Measurements from ENCODE around the gene EMX2.
A peak's percentile ranks its signal among the peaks of the same experiment; 100 is the strongest.

Gene EMX2

DNA sequence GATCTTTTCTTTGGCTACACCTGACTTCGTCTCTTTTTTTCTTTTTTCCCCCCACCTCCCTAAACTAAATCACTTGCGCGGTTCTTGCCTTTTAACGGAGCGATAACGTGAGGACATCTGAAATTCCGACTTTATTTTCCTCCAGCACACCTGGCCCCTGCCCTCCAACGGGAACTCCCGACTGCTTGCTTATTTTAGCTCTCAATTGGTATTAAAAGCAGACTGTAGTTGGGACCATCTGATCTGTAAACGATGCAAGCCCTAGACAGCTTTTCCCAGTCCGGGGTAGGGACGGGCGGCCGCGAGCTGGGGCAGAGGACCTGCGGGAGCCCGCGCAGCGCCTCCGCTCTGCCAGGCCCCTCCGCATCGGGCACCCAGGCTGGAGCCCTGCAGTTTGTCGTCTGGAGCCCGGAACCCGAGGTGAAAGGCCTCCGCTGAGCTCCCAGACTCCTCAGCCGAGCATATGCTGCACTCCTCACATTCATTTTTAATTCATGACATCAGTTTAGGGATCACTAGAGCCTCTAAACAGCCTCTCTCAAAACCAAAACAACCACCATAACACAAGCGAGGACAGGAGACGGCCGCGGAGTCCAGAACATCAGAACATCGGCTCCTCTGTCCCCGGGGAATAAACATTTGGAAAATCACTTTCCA, 10.0 kb upstream of the EMX2 start:
- no peak for DNase-seq

DNA sequence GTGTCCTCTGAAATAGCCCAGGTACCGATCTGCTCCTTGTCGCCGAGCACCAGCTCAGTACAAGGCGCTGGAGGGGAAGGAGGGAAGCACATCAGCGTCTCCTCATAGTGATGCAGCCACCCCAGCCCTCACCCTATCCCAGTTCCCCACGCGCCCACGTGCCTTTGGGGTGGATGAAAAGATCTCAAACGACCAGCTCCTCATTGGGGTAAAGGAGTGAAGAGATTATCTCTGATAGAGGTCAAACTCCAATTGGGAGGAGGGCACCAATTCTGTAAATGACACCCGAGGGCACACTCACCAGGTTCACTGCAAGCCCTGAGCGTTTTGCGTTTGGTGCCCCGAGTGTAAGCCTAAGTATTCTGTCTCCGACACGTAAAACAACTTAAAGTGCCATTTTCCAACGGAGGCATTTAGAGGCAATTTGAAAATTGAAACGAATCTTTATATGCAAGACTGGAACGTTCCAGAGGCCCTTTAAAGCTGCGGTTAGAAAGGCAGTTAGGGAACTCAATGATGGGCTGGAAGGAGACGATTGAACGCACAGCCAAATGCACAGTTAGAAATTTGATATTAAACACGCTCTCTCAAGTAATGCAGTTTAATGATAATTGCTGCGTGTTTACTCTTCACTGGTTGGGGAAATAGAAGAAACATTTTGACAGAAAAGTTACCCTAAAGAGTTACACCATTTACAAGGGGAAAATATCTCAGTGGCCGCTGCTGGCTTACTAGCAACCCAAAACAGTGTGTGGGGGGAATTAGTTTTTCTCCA, 8.9 kb upstream of the EMX2 start:
- no peak for DNase-seq

DNA sequence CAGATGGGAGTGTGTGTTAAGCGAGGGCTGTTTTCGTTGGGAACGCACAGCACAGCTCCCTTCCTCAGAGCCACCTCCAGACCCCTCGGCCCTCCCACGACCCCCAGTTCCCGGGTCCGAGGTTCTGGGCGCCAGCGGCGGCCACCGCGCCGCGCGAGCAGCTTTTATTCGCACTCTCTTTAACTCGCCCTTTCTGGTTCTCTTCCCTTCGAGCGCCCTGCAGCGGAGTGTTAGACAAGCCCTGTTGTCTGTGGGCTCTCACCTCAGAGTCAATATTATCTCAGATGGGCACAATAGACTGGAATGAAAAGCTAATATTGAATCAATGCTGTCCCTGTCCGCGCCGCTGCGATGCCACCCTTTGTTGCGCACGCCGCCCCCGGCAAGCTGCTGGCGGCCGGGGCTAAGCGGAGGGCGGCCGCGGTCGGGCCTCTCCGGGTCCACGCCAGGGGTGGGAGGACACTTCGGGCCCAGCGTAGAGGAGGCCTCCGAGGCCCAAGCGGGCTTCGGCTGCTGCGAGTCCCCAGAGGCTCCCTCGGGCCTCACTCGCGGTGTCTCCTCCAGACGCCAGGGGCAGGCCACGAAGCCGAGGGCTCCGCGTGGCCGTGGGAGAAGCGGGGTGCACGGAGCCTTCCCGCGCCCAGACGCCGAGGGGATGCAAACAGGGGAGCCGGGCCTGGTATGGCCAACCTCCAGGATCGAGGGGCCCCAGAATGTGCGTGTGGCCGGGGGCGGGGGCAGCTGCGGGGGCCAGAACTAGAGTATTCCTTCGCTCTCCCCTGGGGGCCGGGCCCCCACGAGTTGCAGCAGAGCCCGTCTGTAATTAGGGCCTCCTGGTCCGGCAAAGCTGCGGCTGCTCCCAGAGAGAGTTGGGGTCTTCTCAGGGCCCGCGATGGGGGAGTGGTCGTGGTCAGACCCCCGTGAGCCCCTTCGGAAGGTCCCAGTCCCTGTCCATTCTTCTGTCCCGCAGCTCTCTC, 7.9 kb upstream of the EMX2 start:
- no peak for DNase-seq

DNA sequence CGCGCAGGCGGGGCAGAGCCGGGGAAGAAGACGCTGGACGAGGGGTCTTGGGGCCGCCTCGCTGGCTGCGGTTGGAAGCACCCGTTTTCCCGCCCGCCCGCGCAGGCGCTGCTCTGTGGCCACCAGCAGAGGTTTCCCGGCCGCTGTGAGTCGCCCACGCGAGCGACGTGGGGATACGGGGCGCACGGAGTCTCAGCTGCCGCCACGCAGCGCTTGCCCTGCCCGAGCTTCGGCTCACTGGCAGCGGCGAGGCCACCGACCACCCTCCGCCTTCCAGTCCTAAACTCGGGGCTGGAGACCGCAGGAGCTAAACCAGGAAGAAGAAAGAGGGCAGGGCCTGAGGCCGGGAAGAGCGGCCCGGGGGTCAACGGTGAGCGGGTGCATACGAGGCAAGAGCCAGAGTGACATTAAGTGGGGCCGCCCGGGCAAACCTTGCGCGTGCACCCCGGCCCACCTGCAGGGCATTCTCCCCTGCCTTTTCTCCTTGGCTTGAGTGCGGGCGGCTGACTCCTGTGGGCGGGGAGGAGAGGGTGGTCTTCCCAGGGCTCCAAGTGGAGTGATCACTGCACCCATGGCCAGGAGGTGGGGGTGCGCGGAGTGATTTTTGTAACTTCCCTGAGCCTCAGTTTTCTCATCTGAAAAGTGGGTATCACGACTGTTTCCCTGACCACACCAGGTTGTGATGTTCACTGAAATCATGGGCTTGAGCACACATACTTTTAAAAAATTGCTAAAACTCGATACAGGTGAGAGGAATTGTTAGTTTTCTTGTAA, 7.1 kb upstream of the EMX2 start:
- no peak for DNase-seq

DNA sequence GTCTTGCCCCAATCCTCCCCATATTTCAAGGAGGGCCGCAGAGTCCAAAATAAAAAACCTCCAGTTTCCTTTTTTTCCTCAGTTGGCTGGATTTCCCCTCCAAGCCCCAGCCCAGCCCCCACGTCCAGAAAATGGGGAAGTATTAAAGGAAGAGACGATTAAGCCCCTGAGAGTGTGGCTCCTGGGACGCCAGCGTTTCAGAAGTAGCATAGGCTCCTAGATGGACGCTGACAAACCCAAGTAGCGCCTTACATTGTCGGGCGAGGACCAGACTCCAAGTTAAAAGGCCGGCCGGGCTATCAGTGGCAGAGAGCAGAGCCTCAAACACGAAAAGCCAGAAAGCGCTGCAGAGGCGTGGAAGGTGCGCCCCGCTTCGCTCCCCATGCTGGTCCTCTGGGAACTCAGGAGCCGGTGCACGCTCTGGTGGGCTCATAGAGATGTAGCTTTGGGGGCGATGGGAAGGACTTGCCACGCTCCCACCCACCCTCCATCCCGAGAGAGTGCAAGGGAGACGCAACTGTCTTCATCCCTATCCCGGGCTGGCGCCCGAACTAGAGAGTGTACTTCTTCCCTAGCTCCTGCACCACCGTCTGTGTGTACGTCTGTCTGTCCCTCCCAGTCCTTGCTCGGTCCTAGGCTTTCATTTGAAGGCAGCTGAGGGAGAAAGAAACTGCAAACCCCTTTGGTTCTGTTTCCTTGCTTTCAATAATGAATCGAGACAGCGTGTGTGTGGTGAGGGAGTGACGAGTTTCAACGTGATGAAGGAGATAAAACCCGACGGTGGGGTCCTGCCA, 6.3 kb upstream of the EMX2 start:
- DNase-seq = no peak

DNA sequence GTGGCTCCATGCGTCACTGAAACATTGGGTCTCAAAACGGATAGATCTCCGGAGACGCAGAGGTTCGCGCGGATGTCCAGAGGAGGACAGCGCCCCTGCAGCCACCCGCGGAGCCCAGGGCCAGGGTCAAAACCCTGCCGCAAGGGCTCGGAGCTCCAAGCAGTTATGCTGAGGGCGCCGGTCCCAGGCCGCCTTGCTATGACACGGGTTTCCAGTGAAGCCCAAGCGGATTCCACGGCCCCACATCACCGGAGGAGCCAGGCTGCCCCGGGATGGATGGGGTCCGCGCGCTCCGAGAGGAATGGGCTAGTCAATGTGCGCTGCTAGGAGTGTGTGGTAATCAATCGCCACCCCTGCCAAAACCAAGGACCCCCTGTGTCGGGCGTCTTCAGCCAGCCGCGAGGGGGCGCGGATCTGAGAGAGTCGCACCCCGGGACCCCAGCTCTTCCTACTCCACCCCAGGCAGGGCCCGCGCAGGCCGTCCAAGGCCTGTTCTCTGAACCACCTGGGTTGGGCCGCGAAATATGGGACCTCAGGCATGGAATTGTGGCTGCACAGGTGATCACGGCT, 5.6 kb upstream of the EMX2 start:
- no peak for DNase-seq

DNA sequence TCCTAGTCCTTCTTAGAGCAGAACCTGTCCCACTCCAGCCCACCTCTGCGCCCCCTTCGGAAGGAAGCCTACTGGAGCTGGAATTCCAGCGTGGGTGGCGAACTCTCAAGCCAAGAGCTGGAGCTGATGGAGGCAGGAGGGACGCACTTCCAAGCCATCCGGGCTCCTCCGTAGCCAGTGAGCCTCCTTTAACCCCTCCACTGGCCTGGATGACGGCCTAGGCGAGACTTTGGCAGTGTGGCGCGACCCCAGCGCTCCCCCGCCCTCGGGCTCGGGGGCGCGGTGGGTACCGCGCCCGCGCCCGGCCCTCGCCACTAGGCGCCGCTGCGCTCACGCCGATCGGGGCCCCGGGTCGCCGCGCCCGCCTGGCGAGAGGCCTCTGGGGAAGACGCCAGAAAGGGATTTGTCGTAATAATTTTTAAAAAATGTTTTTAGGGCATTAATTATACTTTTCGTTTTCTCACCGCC, 5.1 kb upstream of the EMX2 start:
- DNase-seq = peak in 1 of 4 experiments; percentile 2

DNA sequence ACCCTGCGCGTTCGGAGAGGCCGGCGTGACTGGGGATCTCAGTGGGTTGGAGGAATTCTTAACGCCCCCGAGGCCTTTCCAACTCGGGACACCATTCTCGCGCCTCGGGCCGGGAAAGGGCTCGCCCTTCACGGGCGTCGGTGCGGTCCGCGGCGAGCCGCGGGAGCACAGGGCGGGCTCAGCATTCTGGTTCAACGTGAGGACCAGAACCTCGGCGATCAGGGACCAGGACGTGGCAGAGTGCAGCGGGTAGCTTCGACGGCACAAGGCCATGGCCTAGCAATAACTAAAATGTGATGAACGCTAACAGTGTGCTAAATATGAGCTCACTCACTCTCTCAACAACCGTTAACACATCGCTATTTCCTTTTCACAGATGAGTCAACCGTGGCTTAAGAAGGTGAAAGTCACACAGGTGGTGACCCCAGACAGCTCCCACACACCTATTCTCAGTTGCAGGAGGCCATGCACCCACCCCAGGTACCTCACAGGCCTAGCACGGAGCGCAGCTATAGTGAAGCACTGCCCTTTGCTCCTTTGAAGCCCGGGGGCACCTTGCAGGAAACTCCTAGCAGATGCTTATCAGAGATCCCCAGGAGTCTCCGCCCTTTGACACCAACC, 4.5 kb upstream of the EMX2 start:
- DNase-seq = no peak

DNA sequence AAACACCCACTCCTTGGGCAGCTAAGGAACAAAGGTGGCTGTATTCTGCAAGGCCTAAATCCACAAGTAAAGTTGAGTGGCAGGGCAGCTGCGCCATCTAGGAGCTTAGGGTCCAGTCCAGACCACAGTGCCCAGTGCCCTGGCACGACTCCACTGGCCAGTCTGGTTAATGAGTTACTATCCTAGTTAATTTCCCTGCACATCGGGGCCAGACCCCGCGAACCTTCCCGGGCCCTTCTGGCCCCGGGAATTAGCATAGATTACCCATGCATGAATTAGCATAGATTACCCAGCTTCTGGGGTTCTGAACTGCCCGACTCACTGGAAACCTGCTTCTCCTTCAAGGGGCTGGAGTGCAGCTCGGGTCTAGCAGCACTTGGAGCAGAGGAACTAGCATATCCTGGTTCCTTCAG, 3.2 kb upstream of the EMX2 start:
- no peak for DNase-seq

DNA sequence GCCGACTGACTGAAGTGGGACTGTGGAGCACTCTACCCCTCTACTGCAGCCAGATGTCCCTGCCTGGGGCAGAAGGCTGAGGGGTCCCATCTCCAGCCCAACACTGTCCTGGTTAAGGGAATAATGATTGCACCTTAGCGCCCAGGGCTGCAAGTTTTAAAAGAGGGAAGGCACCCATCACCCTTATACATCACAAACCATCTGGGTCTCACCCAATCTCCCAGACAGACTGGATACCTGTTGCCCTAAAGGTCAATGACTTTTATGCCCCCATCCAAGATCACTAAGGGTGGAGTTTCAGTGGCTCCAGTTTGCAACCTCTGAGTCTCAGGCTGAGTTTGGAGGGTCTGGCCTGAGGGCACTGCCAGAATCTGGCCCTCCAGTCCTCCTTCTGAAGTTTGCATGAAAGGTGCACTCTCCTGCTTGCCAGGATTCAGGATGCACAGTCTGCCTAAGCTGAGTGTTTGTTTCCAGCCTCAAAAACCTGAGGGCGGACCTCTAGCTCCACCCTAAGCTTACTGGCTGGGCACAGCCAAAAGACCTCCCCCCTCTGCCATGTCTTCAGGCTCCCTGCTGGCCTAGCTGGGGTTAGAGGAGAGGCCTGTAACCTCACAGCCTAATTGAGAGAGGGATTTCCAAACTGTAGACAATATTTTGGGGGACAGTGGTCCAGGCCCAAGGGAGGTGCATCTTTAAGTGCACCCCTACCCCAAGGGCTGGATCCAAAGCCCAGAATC, 2.5 kb upstream of the EMX2 start:
- no peak for DNase-seq

DNA sequence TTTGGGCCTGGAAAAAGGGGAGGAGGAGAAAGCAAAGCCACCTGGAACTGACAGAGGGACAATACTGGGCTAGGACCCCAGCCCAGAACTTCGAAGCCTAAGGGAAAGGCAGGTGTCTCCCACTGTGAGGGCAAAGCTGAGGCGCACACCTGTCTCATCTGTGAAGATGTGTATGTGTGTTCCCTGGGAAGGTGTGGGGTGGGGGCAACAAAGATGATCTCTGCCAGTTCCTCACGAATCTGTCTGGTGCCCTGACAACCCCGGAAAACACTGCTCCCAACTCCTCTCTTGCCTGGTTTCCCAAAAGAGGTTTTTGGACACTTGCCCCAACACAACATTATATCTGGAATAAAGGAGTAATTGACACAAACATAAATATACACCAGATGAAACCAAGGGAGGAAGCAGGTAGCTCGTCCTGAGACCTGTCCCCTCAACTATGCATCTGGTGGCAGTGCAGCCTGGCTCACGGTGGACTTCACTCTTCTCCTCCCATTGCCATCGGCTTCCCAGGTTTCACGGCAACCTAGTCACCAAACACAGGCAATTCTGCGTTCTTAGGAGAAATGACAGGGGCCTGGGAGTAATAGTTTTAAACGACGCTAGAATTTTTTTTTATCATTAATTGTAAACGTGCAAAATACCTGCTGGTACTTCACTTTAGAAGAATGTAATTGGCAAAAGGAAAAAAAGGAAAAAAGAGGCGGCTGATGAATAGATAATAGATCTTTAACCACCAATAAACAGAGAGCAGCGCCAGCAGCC, 1.7 kb upstream of the EMX2 start:
- DNase-seq = no peak

DNA sequence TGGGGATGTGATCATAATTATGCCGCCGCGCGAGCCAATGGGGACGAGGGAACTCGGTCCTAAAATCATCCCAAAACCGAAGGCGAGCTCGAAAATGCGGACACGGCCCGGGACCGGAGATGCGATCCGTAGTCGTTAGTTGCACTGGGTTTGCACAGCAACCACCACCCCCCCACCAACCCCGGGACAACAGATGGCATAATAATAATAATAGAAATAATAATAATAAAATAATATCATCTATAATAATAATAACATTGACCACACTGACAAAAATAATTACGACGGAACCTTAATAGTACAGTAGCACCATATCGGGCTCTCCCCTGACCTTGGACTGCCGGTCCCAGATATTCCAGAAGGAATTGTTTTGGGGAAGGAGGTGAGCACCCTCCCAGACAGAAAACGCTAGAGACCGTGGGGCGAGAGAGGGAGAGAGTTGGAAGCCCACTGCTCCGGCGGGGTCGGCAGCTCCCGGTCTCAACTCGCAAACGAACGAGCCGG, 1.1 kb upstream of the EMX2 start:
- DNase-seq = no peak

DNA sequence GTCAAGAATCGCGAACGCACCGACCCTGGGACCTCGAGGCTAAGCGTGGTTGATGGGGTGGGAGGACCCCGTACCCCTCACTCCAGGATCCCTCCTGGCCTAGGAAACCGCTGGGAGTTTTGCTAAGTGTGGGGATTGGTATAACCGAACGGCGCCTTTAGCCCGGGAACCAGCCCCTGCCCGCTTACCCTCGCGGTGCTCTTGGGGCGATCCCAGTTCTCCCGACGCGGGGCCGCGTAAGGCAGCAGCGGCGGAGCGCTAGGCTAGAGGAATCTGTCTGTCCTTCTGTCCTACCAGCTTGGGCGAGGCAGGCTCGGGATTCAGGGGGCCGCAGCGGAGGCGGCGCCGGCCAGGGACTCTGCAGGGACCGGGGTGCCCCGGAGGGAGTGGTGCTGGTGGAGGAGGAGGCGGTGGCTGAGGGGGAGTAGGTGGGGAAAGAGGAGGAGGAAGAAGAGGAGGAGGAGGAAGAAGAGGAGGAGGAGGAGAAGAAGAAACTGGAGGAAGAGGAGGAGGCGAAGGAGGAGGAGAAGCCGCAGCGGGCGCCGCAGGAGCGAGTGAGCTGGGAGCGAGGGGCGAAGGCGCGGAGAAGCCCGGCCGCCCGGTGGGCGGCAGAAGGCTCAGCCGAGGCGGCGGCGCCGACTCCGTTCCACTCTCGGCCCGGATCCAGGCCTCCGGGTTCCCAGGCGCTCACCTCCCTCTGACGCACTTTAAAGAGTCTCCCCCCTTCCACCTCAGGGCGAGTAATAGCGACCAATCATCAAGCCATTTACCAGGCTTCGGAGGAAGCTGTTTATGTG, 439 bp upstream of the EMX2 start:
- no peak for DNase-seq

DNA sequence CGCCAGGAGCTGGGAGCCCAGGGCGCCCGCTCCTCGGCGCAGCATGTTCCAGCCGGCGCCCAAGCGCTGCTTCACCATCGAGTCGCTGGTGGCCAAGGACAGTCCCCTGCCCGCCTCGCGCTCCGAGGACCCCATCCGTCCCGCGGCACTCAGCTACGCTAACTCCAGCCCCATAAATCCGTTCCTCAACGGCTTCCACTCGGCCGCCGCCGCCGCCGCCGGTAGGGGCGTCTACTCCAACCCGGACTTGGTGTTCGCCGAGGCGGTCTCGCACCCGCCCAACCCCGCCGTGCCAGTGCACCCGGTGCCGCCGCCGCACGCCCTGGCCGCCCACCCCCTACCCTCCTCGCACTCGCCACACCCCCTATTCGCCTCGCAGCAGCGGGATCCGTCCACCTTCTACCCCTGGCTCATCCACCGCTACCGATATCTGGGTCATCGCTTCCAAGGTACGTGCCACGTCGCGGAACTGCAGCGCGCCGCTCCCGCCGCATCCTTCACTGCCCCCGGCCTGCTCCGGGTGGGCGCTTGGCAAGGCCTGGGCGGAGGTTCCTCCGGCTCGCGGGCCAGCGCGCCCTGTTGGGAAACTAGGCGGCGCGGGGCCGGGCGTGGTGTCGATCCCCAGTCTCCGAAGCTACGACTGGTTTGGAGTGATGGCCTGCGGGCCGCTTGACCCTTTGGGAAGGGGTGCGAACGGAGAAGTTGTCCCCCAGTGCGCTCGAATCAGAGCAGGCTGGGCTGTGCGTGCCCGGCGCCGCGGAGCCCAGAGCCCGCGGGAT, 868 bp downstream of the EMX2 start:
- DNase-seq = no peak

DNA sequence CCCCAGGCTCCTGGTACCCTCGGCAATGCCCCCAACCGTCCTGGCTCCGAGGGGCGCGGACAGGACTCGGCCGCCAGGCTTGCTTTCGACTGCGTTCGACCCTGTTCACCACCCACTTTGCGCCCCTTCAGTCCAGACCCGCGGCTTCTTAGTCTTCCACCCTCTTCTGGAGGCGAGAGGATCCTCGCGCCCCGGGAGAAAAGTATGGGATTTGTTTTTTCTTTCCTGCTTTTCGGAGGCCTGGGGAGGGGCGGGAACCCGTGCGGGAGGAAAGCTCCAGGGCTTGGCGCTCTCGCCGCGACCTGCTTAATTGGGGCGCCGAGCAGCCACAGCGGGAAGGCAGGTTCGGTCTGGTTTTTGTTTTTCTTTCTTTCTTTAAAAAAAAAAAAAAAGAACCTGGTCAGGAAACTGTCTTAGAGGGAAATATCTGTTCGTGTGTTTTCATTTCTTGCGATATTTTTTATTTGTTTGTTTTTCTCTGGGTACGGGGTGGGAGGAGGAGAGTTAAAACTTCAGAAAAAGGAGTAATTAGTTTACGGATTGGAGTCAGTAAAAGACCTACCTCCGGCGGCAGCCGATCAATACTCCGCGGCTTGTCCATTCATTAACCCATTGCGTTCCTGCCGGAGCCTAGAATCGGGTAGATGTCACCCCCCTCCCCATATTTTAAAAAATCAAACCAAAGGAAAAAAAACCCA, 1.6 kb downstream of the EMX2 start:
- DNase-seq = no peak

DNA sequence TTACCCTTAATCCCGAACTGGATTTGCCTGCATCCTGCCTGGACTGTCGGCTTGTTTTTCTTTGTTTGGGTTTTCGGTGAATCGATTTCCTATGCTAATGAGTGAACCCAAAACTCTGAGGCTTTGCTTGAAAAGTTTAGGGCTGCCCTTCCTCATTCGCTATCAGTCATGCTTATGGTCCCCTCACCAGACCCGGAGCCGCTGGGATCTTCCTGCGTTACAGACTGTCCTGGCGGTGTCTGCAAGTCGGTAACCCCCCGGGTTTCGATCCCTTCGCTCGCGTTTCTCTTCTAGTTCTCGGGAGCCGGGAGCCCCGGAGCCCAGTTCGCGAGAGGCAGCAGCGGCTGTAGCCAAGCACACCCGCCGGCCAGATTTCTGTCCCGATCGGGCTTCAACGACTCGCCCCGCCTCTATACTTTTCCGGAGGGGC, 2.2 kb downstream of the EMX2 start:
- no peak for DNase-seq

Measured in activated naive CD4-positive, alpha-beta T cell (primary cell).